SK-N-SH treated with all-trans-retinoic acid at 6 μM for 48 hours (cell line): ENCODE results near the gene PDLIM7.

ENCODE experiments used
- ATAC-seq: fragments of 200-7000 bp; cut with Tn5 transposase; 3 replicates; pipeline ENCODE4 v1.9.1; 2020; ENCODE audit warnings: mild to moderate bottlenecking, moderate library complexity
- ARNTL ChIP-seq: fragments of 450-650 bp; formaldehyde crosslinking; IDR thresholded peaks from 2 replicates; pipeline ENCODE4 v1.5.0; 2020; ENCODE audit warnings: low read depth, mild to moderate bottlenecking, moderate library complexity, borderline replicate concordance
- BACH2 ChIP-seq: fragments of 250-450 bp; sonication (Bioruptor Pico); IDR thresholded peaks from 2 replicates; pipeline ENCODE4 v1.9.0; 2021; ENCODE audit warnings: mild to moderate bottlenecking, borderline replicate concordance
- CREB5 ChIP-seq: fragments of 250-450 bp; sonication (Bioruptor Pico); IDR thresholded peaks from 2 replicates; pipeline ENCODE4 v1.5.1; 2020; ENCODE audit warnings: low read depth, mild to moderate bottlenecking, moderate library complexity
- CSDC2 ChIP-seq: fragments of 250-450 bp; sonication (Bioruptor Pico); IDR thresholded peaks from 2 replicates; pipeline ENCODE4 v1.5.0; 2020; ENCODE audit warnings: mild to moderate bottlenecking, moderate library complexity
- CSRNP3 ChIP-seq: fragments of 250-450 bp; sonication (Bioruptor Pico); IDR thresholded peaks from 2 replicates; pipeline ENCODE4 v1.5.1; 2021; ENCODE audit warnings: mild to moderate bottlenecking, moderate library complexity
- GLIS3 ChIP-seq: fragments of 250-450 bp; sonication (Bioruptor Pico); IDR thresholded peaks from 2 replicates; pipeline ENCODE4 v1.5.0; 2020; ENCODE audit warnings: mild to moderate bottlenecking, moderate library complexity
- ISL1 ChIP-seq: fragments of 250-450 bp; sonication (Bioruptor Pico); IDR thresholded peaks from 2 replicates; pipeline ENCODE4 v2.1.2; 2022; ENCODE audit warnings: mild to moderate bottlenecking, moderate library complexity
- OSR1 ChIP-seq: fragments of 250-450 bp; sonication (Bioruptor Pico); IDR thresholded peaks from 2 replicates; pipeline ENCODE4 v1.8.0; 2022; ENCODE audit warnings: moderate library complexity, mild to moderate bottlenecking, inconsistent platforms
- PPARA ChIP-seq: fragments of 250-450 bp; sonication (Bioruptor Pico); IDR thresholded peaks from 2 replicates; pipeline ENCODE4 v1.5.0; 2020; ENCODE audit warnings: mild to moderate bottlenecking, borderline replicate concordance
- RARB ChIP-seq: fragments of 250-450 bp; sonication (Bioruptor Pico); IDR thresholded peaks from 2 replicates; pipeline ENCODE4 v1.8.0; 2021; ENCODE audit warnings: mild to moderate bottlenecking, moderate library complexity
- SNAI2 ChIP-seq: fragments of 250-450 bp; sonication (Bioruptor Pico); IDR thresholded peaks from 2 replicates; pipeline ENCODE4 v1.5.0; 2020; ENCODE audit warnings: mild to moderate bottlenecking, moderate library complexity
- TOX ChIP-seq: fragments of 250-450 bp; sonication (Bioruptor Pico); IDR thresholded peaks from 2 replicates; pipeline ENCODE4 v1.8.0; 2021; ENCODE audit warnings: mild to moderate bottlenecking, moderate library complexity, borderline replicate concordance
- TSHZ2 ChIP-seq: fragments of 250-450 bp; sonication (Bioruptor Pico); IDR thresholded peaks from 2 replicates; pipeline ENCODE4 v1.5.0; 2020; ENCODE audit warnings: mild to moderate bottlenecking, moderate library complexity
- ZC3H10 ChIP-seq: fragments of 250-450 bp; sonication (Bioruptor Pico); IDR thresholded peaks from 2 replicates; pipeline ENCODE4 v1.5.1; 2021; ENCODE audit warnings: mild to moderate bottlenecking, moderate library complexity
- ZFP3 ChIP-seq: fragments of 250-450 bp; sonication (Bioruptor Pico); IDR thresholded peaks from 2 replicates; pipeline ENCODE4 v1.5.0; 2020; ENCODE audit warnings: mild to moderate bottlenecking, moderate library complexity
- ZFP30 ChIP-seq: fragments of 450-650 bp; formaldehyde crosslinking; IDR thresholded peaks from 2 replicates; pipeline ENCODE4 v1.5.0; 2022; ENCODE audit warnings: mild to moderate bottlenecking, moderate library complexity
- ZNF565 ChIP-seq: fragments of 450-650 bp; formaldehyde crosslinking; conservative IDR thresholded peaks from 2 replicates; pipeline ENCODE4 v1.5.0; 2020; ENCODE audit warnings: low read depth, mild to moderate bottlenecking, moderate library complexity
- ZNF8 ChIP-seq: fragments of 450-650 bp; formaldehyde crosslinking; IDR thresholded peaks from 2 replicates; pipeline ENCODE4 v1.5.0; 2020; ENCODE audit warnings: mild to moderate bottlenecking, moderate library complexity

PDLIM7 gene

DNA sequence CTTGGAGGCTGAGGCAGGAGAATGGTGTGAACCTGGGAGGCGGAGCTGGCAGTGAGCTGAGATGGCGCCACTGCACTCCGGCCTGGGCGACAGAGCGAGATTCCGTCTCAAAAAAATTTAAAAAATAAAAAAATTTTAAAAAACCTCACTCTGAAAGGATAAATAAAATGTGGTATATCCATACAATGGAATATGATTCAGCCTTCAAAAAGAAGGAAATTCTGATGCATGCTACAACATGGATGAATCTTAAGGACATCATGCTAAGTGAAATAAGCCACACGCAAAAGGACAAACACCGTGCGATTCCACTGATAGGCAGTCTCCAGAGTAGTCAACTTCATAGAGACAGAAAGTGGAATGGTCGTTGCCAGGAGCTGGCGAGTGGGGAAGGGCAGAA lies 32.4 kb downstream of the PDLIM7 start:
- TF ChIP-seq OSR1 = no peak
- TF ChIP-seq TSHZ2 (CRISPR knock-in tag) = no peak
- peak; percentile 99 for TF ChIP-seq ZNF8 (CRISPR knock-in tag)
- TF ChIP-seq ZNF565 (CRISPR knock-in tag) = no peak
- no peak for TF ChIP-seq CSDC2 (CRISPR knock-in tag)
- TF ChIP-seq BACH2 (CRISPR knock-in tag) = no peak
- TF ChIP-seq CREB5 (CRISPR knock-in tag) = no peak
- TF ChIP-seq, all 23 proteins: peak for 1
- ATAC-seq = no peak

GRCh38 chr5:177462021-177462670 lies 35.3 kb downstream of the PDLIM7 start:
- no peak for ATAC-seq
- TF ChIP-seq TOX = no peak
- TF ChIP-seq CSRNP3 = no peak
- TF ChIP-seq CSDC2 (CRISPR knock-in tag) = no peak
- no peak for TF ChIP-seq TSHZ2 (CRISPR knock-in tag)
- no peak for TF ChIP-seq GLIS3 (CRISPR knock-in tag)
- no peak for TF ChIP-seq ZFP30 (CRISPR knock-in tag)

DNA sequence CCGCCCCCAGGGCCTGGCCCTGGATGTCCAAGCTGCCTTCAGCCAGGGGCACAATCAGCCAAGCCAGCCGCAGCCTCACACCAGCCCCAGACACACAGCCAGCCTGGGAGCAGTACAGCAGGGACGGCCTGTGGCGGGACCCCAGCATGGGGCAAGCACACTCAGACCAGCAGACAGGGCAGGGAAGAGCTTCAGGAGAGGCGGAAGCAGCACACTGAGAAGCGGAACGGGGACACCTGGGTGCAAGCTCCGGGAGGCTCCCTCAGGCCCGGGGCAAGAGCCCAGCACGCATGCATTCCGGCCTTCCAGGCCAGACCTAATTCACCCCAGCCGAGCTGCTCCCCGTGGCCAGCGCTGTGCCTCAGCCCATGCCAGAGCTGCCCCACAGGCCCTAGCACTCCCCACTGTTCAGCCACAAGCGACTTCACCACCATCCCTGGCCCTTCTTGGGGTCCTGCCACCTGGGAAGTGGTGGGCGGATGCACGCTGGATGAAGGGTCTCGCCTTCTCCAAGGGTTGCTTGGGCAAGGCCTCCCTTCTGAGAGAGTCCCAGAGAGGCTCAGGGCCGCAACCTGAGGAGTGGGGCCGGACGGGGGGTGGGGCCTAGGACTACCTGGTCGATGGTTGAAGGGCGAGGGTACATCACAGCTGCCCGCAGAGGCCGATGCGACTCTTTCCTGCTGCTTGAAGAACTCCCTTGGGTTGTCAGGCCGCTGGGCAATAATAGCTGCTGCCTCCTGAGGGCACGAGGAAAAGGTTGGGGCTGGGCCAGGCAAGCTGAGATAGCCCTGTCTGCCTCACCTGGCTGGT lies 37.4 kb downstream of the PDLIM7 start:
- no peak for ATAC-seq
- no peak for TF ChIP-seq CSRNP3
- no peak for TF ChIP-seq ISL1
- TF ChIP-seq SNAI2 = no peak
- no peak for TF ChIP-seq ARNTL (CRISPR knock-in tag)
- TF ChIP-seq RARB = no peak
- no peak for TF ChIP-seq CREB5 (CRISPR knock-in tag)
- TF ChIP-seq ZFP3 (CRISPR knock-in tag) = no peak
- no peak for TF ChIP-seq ZNF565 (CRISPR knock-in tag)
- TF ChIP-seq ZFP30 (CRISPR knock-in tag) = no peak
- TF ChIP-seq ZNF8 (CRISPR knock-in tag) = no peak
- TF ChIP-seq PPARA (CRISPR knock-in tag) = no peak
- no peak for TF ChIP-seq BACH2 (CRISPR knock-in tag)
- no peak for TF ChIP-seq ZC3H10 (CRISPR knock-in tag)
- no peak for TF ChIP-seq TSHZ2 (CRISPR knock-in tag)
